Measurements from ENCODE around the gene GPRC5D. TPM values are rescaled to one million over a fixed set of nuclear protein-coding genes. Genes with fewer than 3 reads are reported as not detected.

Gene GPRC5D
- polyA plus RNA-seq, 1 donor from 2014 or later = not detected

DNA sequence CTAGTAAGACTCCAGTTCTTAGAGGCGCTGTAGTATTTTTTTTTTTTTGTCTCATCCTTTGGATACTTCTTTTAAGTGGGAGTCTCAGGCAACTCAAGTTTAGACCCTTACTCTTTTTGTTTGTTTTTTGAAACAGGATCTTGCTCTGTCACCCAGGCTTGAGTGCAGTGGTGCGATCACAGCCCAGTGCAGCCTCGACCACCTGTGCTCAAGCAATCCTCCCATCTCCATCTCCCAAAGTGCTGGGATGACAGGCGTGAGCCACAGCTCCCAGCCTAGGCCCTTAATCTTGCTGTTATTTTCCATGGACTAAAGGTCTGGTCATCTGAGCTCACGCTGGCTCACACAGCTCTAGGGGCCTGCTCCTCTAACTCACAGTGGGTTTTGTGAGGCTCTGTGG lies 39.3 kb downstream of the GPRC5D start:
- no peaks in the 10 kb centered on the region for H3F3A ChIP-seq (ENCODE audit: insufficient read depth, low read length, poor library complexity, severe bottlenecking)
- H3K4me3 ChIP-seq (ENCODE audit: low read length) = no peak overlapping the region
- no peak for TF ChIP-seq MXI1 (conservative IDR thresholded peaks at IDR 0.05; ENCODE audit: poor library complexity, severe bottlenecking)
- no peak for TF ChIP-seq TAF1 (IDR thresholded peaks at IDR 0.05; ENCODE audit: low read depth)
- TF ChIP-seq, protein P1, sequence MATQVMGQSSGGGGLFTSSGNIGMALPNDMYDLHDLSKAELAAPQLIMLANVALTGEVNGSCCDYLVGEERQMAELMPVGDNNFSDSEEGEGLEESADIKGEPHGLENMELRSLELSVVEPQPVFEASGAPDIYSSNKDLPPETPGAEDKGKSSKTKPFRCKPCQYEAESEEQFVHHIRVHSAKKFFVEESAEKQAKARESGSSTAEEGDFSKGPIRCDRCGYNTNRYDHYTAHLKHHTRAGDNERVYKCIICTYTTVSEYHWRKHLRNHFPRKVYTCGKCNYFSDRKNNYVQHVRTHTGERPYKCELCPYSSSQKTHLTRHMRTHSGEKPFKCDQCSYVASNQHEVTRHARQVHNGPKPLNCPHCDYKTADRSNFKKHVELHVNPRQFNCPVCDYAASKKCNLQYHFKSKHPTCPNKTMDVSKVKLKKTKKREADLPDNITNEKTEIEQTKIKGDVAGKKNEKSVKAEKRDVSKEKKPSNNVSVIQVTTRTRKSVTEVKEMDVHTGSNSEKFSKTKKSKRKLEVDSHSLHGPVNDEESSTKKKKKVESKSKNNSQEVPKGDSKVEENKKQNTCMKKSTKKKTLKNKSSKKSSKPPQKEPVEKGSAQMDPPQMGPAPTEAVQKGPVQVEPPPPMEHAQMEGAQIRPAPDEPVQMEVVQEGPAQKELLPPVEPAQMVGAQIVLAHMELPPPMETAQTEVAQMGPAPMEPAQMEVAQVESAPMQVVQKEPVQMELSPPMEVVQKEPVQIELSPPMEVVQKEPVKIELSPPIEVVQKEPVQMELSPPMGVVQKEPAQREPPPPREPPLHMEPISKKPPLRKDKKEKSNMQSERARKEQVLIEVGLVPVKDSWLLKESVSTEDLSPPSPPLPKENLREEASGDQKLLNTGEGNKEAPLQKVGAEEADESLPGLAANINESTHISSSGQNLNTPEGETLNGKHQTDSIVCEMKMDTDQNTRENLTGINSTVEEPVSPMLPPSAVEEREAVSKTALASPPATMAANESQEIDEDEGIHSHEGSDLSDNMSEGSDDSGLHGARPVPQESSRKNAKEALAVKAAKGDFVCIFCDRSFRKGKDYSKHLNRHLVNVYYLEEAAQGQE (IDR thresholded peaks at IDR 0.05; ENCODE audit: borderline replicate concordance) = no peak
- TF ChIP-seq RAD21 (conservative IDR thresholded peaks at IDR 0.05) = no peak
- no peak for TF ChIP-seq EZH2 (IDR thresholded peaks at IDR 0.05; ENCODE audit: borderline replicate concordance, insufficient read depth, low read length, poor library complexity, severe bottlenecking)
- H3K36me3 ChIP-seq (ENCODE audit: insufficient read depth, low read length) = no peaks in the 10 kb centered on the region
- H3K79me2 ChIP-seq (replicated peaks; ENCODE audit: insufficient read depth, low read length) = no peaks in the 10 kb centered on the region
- no peak overlapping the region for H3K9ac ChIP-seq (ENCODE audit: low read length)
- no peak overlapping the region for H3K27ac ChIP-seq (ENCODE audit: low read length)
- no peaks in the 10 kb centered on the region for H3K9me3 ChIP-seq (ENCODE audit: low read length)
- no peak overlapping the region for H3K4me2 ChIP-seq (ENCODE audit: low read length)
- no peaks in the 10 kb centered on the region for H3K9me2 ChIP-seq (ENCODE audit: insufficient read depth, low read length)
- H2AFZ ChIP-seq (ENCODE audit: low read depth, low read length) = no peak overlapping the region
- H3K27me3 ChIP-seq (ENCODE audit: insufficient read depth, low read depth, low read length) = no peaks in the 10 kb centered on the region
- H4K20me1 ChIP-seq (ENCODE audit: insufficient read depth) = no peaks in the 10 kb centered on the region

DNA sequence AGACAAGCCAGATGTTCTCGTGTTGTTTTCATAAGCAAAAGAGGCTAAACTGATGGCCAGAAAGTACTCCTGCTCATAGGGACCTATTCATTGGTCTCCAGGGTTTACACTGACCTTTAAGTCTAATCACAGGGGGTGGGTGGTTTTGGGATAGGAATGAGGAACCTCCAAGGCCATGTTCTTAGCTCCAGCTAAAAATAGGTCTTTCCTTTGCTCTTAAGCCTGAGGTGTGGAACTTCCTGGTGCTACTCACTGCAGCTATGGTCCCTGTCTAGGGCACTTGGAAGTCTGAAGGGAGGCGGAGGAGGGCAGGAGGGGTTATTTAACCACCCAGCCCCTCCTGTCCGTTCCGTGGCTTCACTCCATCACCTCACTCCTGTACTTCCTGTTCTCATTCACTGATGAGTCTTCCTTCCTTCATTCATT lies 42.0 kb downstream of the GPRC5D start:
- no peaks in the 10 kb centered on the region for H4K20me1 ChIP-seq (ENCODE audit: insufficient read depth)
- H3K36me3 ChIP-seq (ENCODE audit: insufficient read depth, low read length) = no peaks in the 10 kb centered on the region
- H3F3A ChIP-seq (ENCODE audit: insufficient read depth, low read length, poor library complexity, severe bottlenecking) = no peaks in the 10 kb centered on the region
- TF ChIP-seq, protein P1 (IDR thresholded peaks at IDR 0.05; ENCODE audit: borderline replicate concordance) = no peak
- TF ChIP-seq POLR2AphosphoS5 (IDR thresholded peaks at IDR 0.05) (no peak), TAF1 (IDR thresholded peaks at IDR 0.05; ENCODE audit: low read depth) (no peak), EZH2 (IDR thresholded peaks at IDR 0.05; ENCODE audit: borderline replicate concordance, insufficient read depth, low read length, poor library complexity, severe bottlenecking) (no peak)
- TF ChIP-seq, protein P2, sequence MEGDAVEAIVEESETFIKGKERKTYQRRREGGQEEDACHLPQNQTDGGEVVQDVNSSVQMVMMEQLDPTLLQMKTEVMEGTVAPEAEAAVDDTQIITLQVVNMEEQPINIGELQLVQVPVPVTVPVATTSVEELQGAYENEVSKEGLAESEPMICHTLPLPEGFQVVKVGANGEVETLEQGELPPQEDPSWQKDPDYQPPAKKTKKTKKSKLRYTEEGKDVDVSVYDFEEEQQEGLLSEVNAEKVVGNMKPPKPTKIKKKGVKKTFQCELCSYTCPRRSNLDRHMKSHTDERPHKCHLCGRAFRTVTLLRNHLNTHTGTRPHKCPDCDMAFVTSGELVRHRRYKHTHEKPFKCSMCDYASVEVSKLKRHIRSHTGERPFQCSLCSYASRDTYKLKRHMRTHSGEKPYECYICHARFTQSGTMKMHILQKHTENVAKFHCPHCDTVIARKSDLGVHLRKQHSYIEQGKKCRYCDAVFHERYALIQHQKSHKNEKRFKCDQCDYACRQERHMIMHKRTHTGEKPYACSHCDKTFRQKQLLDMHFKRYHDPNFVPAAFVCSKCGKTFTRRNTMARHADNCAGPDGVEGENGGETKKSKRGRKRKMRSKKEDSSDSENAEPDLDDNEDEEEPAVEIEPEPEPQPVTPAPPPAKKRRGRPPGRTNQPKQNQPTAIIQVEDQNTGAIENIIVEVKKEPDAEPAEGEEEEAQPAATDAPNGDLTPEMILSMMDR (IDR thresholded peaks at IDR 0.05; ENCODE audit: poor library complexity, severe bottlenecking) = no peak
- H3K27me3 ChIP-seq (ENCODE audit: insufficient read depth, low read depth, low read length) = no peaks in the 10 kb centered on the region
- no peak overlapping the region for H3K27ac ChIP-seq (ENCODE audit: low read length)
- no peaks in the 10 kb centered on the region for H3K9me3 ChIP-seq (ENCODE audit: low read length)
- H3K4me2 ChIP-seq (ENCODE audit: low read length) = no peak overlapping the region
- H3K79me2 ChIP-seq (replicated peaks; ENCODE audit: insufficient read depth, low read length) = no peaks in the 10 kb centered on the region
- no peaks in the 10 kb centered on the region for H3K9me2 ChIP-seq (ENCODE audit: insufficient read depth, low read length)
- H3K9ac ChIP-seq (ENCODE audit: low read length) = no peak overlapping the region
- H3K4me3 ChIP-seq (ENCODE audit: low read length) = no peak overlapping the region
- no peak overlapping the region for H2AFZ ChIP-seq (ENCODE audit: low read depth, low read length)

Measured in neural cell (in vitro differentiated cells).